ENCODE results near the gene RANBP3.

Gene RANBP3

GRCh38 chr19:5918463-5919079, 59.4 kb downstream of the RANBP3 start:
- no peak for DNase-seq

DNA sequence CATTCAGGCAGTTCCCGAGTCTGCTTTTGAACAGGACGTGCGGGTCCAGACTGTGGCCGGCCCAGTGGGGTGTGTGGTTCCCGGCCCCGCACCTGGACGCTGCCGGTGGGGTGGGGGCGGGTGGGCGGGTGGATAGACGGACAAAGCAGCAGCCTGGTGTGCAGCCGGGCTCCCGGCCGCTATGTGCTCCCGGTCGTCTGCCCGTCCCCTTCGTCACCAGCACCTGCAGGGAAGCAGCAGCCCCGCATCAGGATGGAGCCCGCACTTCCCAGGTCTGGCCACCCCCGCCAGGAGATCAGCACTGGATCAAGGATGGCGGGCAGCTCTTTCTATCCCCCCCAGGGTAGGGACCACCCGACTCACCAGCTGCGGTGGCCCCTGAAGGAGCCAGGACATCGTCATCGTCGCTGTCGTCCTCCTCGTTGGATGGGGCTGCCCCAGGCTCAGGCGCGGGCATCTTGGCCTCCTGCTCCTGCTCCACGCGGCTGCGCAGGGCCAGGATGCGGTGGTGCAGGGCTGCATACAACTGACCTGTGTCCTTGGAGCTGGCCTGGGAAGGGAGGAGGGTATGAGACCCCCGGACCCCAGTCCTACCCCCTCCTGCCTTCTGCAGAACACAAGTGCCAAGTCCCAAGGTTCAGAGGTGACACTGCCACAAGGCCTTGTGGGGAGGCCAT, 60.4 kb downstream of the RANBP3 start:
- no peak for DNase-seq

DNA sequence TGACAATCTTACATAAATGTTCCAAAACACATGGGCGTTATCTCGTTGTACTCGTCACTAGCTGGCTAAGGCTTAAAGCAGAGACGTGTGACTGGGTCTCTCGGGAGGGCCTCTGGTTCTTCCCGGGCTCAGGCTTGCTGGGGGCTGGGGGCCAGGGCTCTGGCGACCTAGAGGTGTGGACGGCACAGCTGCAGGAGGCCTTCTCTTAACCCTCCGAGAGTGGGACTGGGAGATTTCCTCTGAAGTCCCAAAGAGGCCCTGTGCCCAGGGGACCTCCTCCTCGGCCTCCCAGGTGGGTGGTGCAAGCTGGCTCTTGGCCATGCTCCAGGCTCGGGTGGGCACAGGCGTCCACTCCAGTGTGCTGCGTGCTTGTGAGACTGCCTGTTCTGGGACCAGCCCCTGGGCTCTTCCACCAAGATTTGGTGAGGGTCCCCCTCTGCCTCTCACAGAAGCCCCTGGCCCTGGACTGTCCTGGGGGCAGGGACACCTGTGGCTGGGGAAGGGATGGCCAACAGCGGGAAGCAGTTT, 61.7 kb downstream of the RANBP3 start:
- DNase-seq = no peak

DNA sequence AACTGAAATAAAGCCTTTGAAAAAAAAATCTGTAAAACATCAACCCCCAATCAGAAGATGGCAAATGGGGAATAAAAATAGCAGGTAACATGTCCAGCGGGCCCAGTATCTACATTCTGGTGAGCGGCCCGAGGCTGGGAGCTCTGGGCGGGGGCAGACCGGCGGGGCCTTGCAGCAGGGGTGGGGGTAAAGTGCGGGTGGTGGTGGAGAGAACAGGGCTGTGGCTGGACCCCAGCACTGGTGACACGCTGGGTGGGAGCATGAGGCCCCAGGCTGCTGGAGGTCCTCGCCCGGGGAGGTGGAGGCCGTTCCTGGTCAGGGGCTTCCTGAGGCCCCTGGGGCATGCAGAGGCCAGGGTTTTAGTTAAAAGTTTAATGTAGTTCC, 62.2 kb downstream of the RANBP3 start:
- DNase-seq = no peak

DNA sequence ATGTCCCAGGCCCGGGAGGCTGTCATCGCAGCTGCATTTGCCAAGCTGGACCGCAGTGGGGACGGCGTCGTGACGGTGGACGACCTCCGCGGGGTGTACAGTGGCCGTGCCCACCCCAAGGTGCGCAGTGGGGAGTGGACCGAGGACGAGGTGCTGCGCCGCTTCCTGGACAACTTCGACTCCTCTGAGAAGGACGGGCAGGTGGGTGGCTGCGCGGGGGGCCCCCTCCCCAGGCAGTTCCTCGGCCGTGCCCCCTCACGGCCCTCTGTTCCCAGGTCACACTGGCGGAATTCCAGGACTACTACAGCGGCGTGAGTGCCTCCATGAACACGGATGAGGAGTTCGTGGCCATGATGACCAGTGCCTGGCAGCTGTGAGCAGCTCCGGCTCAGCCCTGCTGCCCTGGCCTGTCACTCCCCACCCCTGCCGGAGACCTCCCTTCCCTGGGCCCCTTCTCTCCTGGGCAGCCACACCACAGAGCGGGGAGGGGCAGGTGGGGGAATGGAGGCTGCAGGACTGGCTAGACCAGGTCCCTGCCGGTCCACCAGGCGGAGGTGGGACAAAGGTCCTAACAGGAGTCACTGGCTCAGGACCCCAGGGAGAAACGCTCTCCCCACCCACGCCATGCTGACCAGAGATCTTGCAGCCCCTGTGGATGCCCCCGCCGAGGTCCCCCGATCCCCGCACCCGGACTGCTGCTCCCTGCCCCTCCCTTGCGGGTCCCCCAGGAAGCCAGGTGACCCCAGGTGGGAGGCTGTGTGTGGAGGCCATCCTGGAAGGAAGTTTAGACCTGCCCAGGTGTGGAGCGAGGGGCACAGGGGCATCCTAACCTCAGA, 62.8 kb downstream of the RANBP3 start:
- no peak for DNase-seq

DNA sequence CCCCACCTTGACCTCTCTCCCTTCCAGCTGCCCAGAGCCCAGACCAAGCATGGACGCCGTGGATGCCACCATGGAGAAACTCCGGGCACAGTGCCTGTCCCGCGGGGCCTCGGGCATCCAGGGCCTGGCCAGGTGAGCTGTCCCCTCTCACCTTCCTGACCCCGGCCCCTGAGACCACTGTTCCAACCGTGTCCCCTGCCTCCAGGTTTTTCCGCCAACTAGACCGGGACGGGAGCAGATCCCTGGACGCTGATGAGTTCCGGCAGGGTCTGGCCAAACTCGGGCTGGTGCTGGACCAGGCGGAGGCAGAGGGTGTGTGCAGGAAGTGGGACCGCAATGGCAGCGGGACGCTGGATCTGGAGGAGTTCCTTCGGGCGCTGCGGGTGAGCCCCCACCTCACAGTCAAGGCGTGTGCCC, 63.6 kb downstream of the RANBP3 start:
- DNase-seq = no peak

GRCh38 chr19:5913739-5914357, 64.1 kb downstream of the RANBP3 start, which contains the start of gene CAPS:
Gene CAPS (plus strand): TSS chr19:5914254. CDS start chr19:5914407, 153 bp downstream.
- no peak for DNase-seq

- DNase-seq = no peak
Measured at GRCh38 chr19:5911366-5911765, 66.6 kb downstream of the RANBP3 start.

- no peak for DNase-seq
Measured at GRCh38 chr19:5910638-5910907, 67.4 kb downstream of the RANBP3 start.

GRCh38 chr19:5908773-5909442, 69.0 kb downstream of the RANBP3 start:
- no peak for DNase-seq

DNA sequence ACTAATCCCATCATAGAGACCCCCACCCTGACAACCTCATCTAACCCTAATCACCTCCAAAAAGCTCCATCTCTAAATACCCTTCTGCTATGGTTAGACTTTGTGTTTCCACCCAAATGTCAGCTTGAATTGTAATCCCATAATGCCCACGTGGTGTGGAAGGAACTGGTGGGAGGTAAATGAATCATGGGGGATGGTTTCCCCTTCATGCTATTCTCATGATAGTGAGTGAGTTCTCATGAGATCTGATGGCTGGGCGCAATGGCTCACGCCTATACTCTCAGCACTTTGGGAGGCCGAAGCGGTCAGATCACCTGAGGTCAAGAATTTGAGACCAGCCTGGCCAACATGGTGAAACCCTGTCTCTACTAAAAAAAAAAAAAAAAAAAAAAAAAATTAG, 70.7 kb downstream of the RANBP3 start:
- DNase-seq = no peak

DNA sequence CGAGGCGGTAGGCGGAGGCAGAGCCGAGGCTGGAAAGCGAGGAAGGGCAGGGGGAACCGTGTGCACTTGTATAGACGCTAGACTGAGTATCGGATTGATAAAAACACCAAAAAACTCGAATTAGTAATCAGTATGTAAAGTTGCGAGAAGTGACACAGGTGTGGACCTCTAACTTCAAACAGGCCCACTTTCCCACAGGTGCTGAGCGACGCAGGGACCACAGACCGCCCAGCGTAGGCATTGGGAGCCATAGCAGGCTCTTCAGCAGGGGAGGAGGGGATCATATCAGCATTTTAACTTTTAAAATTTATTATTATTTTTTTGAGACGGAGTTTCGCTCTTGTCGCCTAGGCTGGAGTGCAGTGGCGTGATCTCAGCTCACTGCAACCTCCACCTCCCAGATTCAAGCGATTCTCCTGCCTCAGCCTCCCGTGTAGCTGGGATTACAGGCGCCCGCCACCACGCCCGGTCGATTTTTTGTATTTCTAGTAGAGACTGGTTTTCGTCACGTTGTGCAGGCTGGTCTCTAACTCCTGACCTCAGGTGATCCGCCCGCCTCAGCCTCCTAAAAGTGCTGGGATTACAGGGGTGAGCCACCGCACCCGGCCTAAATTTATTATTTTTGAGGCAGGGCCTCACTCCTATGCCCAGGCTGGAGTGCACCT, 72.7 kb downstream of the RANBP3 start:
- no peak for DNase-seq

GRCh38 chr19:5904352-5905113, 73.4 kb downstream of the RANBP3 start, which contains the start of gene VMAC:
Gene VMAC (plus strand): TSS chr19:5904872. CDS start chr19:5904891, 19 bp downstream.
- peak; percentile 100 for DNase-seq

GRCh38 chr19:5903624-5904351, 74.2 kb downstream of the RANBP3 start, which contains the start of gene NDUFA11:
Gene NDUFA11 (minus strand): TSS chr19:5903790. CDS start chr19:5903708, 82 bp downstream.
- DNase-seq = peak; percentile 91

GRCh38 chr19:5903056-5903623, 74.8 kb downstream of the RANBP3 start:
- DNase-seq = no peak

- no peak for DNase-seq
Measured at GRCh38 chr19:5900976-5901375, 77.0 kb downstream of the RANBP3 start.

GRCh38 chr19:5899728-5900526, 78.0 kb downstream of the RANBP3 start:
- DNase-seq = no peak

GRCh38 chr19:5897189-5897969, 80.6 kb downstream of the RANBP3 start:
- DNase-seq = no peak

All from NCI-H1417 treated with DMSO at 0.1 percent for 48 hours (cell line).